Fibroblast of pulmonary artery (primary cell): ENCODE results near the gene NECTIN3.

Experiments used
- DNase-seq: peaks from one replicate; pipeline ENCODE4 v3.0.0-alpha.2; 2010; ENCODE audit warnings: low read depth
- H3K4me3 ChIP-seq: replicated peaks from 2 replicates; pipeline ENCODE4 v1.5.1; 2011; ENCODE audit warnings: low read depth, mild to moderate bottlenecking, control low read depth, low read length, moderate library complexity
- TF ChIP-seq, protein P1 (sequence below): IDR thresholded peaks from 2 replicates; pipeline ENCODE4 v1.5.1; 2011; ENCODE audit warnings: mild to moderate bottlenecking, control low read depth, low read length, inconsistent platforms; ENCODE audit errors: missing control alignments

Gene NECTIN3

DNA sequence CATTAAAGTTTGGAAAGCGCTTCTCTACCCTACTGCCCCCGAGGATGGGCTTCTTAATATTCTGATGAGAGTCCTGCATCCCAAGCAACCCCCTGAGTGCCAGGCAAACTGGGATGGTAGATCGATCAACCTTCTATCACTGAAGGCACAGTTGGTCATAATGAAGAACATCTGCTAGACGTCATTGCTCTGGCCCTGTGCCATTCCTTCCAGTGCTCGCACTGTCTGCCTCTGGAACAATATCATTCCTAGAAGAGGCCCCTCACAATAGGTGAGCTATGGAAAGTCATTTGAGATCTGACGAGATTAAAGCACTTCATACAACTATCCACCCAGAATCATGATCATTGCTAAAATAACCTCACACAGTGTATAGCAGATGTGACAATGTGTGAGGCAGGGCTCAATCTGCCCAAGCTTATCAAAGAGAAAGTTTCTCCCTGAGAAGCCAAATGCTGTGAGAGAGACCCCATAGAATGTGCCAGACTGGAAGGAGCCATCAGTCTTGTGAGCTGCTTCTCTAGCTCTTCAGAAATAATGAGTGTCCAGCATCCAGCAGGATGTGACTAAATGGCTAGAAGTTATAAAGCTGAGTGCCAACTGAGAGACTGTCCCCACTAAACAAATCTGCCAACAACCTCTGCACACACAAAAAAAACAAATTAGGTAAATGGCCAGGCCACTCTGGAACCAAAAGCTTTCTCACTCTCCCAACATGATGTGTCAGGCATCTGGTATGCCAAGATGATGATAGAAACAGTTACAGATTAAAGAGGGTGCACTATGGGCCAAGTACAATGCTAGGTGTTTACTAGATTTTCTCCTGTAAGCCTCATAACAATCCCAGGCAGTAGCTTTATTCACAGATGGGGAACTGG, 165.5 kb downstream of the NECTIN3 start:
- TF ChIP-seq, protein P1, sequence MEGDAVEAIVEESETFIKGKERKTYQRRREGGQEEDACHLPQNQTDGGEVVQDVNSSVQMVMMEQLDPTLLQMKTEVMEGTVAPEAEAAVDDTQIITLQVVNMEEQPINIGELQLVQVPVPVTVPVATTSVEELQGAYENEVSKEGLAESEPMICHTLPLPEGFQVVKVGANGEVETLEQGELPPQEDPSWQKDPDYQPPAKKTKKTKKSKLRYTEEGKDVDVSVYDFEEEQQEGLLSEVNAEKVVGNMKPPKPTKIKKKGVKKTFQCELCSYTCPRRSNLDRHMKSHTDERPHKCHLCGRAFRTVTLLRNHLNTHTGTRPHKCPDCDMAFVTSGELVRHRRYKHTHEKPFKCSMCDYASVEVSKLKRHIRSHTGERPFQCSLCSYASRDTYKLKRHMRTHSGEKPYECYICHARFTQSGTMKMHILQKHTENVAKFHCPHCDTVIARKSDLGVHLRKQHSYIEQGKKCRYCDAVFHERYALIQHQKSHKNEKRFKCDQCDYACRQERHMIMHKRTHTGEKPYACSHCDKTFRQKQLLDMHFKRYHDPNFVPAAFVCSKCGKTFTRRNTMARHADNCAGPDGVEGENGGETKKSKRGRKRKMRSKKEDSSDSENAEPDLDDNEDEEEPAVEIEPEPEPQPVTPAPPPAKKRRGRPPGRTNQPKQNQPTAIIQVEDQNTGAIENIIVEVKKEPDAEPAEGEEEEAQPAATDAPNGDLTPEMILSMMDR, result no peak
- no peak overlapping the region for H3K4me3 ChIP-seq
- peak; percentile 15 for DNase-seq

DNA sequence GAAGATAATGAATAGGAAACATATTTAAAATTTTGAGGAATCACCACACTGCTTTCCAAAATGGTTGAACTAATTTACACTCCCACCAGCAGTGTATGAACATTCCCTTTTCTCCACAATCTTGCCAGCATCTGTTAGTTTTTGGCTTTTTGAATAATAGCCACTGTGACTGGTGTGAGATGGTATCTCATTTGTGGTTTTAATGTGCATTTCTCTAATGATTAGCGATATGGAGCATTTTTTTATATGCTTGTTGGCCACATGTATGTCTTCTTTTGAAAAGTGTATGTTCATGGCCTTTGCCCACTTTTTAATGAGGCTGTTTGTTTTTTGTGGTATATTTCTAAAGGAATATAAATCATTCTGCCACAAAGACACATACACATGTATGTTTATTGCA, 166.3 kb downstream of the NECTIN3 start:
- TF ChIP-seq, protein P1, result no peak
- H3K4me3 ChIP-seq, result no peak overlapping the region
- DNase-seq, result no peak

DNA sequence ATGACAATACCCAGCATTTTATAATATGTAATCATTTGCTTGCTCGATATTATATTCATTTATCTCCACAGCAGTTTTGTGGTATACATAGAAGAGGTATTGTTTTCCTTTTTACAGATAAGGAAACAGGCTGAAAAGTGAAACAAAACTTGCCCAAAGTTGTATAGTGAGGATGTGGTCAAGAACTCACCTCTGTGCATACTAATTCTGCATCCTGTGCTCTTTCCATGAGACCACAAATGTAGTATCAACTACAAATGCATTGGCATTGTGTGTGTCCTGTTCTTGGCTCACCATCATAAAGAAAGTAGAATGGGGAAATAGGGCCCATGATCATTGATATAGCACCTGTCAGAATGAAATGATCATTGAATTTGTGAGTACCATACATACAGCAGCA, 167.3 kb downstream of the NECTIN3 start:
- H3K4me3 ChIP-seq, result no peak overlapping the region
- TF ChIP-seq, protein P1, result no peak
- no peak for DNase-seq

DNA sequence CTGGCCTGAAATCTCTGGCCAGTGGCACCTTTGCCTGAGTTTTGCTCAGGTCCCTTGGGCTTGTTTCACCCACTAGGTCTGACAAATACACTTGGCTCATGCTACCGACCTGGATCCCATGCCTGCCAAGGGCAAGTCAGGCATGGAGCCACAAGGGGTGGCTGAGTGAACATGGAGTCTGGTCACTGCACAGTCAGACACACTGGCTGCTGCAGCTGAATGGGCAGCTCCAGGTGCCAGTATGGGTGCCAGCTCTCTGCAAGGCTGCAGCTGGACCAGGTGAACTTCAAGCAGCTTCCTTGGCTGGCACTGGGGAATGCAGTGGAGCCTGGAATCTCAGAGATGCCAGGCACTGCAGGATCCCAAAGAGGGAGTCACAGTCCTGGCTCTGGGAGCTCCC, 170.3 kb downstream of the NECTIN3 start:
- no peak for DNase-seq
- TF ChIP-seq, protein P1, result no peak

More for the DNA sequence above, 170.3 kb downstream of the NECTIN3 start:
- no peak overlapping the region for H3K4me3 ChIP-seq
